CD4-positive, alpha-beta T cell (primary cell): ENCODE measurements around the gene ARHGEF37. TPM values are rescaled to one million over a fixed set of nuclear protein-coding genes. Genes with fewer than 3 reads are reported as not detected.

Source experiments
- ATAC-seq: fragments of 200-7000 bp; cut with Tn5 transposase; one replicate; pipeline ENCODE4 v1.10.0; 2022; ENCODE audit warnings: mild to moderate bottlenecking; ENCODE audit not compliant: poor library complexity
- CTCF ChIA-PET: fragments of 350-600 bp; sonication (Branson Sonifier 250); formaldehyde crosslinking; loops from one replicate; lab custom pipeline; 2021; ENCODE audit warnings: antibody characterized with exemption, inconsistent platforms; lab: Charles Lee
- POLR2A ChIA-PET: fragments of 350-600 bp; sonication (Branson Sonifier 250); formaldehyde crosslinking; loops from one replicate; lab custom pipeline; 2021; ENCODE audit warnings: antibody characterized with exemption, inconsistent platforms; lab: Charles Lee
- DNase-seq, 14 experiments: peaks; one replicate each; pipeline ENCODE4 v3.0.0-alpha.2; 2013 to 2020; ENCODE audit warnings: mixed read lengths in 2 of 14
- H3K27ac ChIP-seq, 2 donors: one replicate each; pipeline versions ENCODE4 v1.5.1 to v1.7.0; 2013; ENCODE audit warnings: low read length in 2 of 2, low read depth in 1 of 2, mild to moderate bottlenecking in 1 of 2
- H3K27me3 ChIP-seq, 2 experiments: 1 replicate in 1 of 2; 2 replicates in 1 of 2; pipeline versions ENCODE4 v1.6.1 to v1.7.0; 2013; ENCODE audit warnings: low read length in 2 of 2, control low read depth in 1 of 2, mild to moderate bottlenecking in 1 of 2, moderate library complexity in 1 of 2; ENCODE audit not compliant: insufficient read depth in 2 of 2, control insufficient read depth in 1 of 2
- H3K36me3 ChIP-seq: one replicate; pipeline ENCODE4 v1.6.1; 2013; ENCODE audit warnings: low read length, control low read depth; ENCODE audit not compliant: insufficient read depth
- H3K4me1 ChIP-seq: one replicate; pipeline ENCODE4 v1.6.1; 2013; ENCODE audit warnings: low read length, control low read depth; ENCODE audit not compliant: insufficient read depth
- H3K4me3 ChIP-seq: one replicate; pipeline ENCODE4 v1.5.1; 2013; ENCODE audit warnings: mild to moderate bottlenecking, low read length, moderate library complexity
- H3K9me3 ChIP-seq, 2 experiments: 1 replicate in 1 of 2; 2 replicates in 1 of 2; pipeline versions ENCODE4 v1.6.1 to v1.7.0; 2013; ENCODE audit warnings: low read length in 2 of 2, mild to moderate bottlenecking in 2 of 2, control low read depth in 1 of 2, moderate library complexity in 1 of 2; ENCODE audit not compliant: control insufficient read depth in 1 of 2, insufficient read depth in 1 of 2
- H3K27ac Mint-ChIP-seq: one replicate; pipeline ENCODE4 v1.8.0; 2020; ENCODE audit warnings: mixed read lengths
- H3K27me3 Mint-ChIP-seq: one replicate; pipeline ENCODE4 v1.8.0; 2021; ENCODE audit warnings: mixed read lengths
- H3K36me3 Mint-ChIP-seq: one replicate; pipeline ENCODE4 v1.8.0; 2021; ENCODE audit warnings: low read depth, mixed read lengths
- H3K4me1 Mint-ChIP-seq: one replicate; pipeline ENCODE4 v1.8.0; 2021; ENCODE audit warnings: low read depth, mixed read lengths
- H3K4me3 Mint-ChIP-seq: one replicate; pipeline ENCODE4 v1.8.0; 2020; ENCODE audit warnings: mild to moderate bottlenecking, mixed read lengths
- H3K9me3 Mint-ChIP-seq: one replicate; pipeline ENCODE4 v1.8.0; 2020; ENCODE audit warnings: mixed read lengths
- intact Hi-C, 2 experiments: fragments of 100-400 bp; cut with DNase I in 1 of 2; cut with micrococcal nuclease in 1 of 2; formaldehyde crosslinking; loops; one replicate each; pipeline versions ENCODE4 v1.15.1 to v1.9.0; 2023 to 2025; cut with DNase I, micrococcal nuclease
- total RNA-seq, 174 experiments: library from RNA in 2 of 174; stranded (reverse) in 2 of 174; gene quantifications; one replicate each; pipeline ENCODE4 v1.2.3 and lab custom pipeline; 2021 to 2026
- TF ChIP-seq, protein P1 (sequence below): fragments of 200-600 bp; IDR thresholded peaks from one replicate; pipeline ENCODE4 v1.8.0; 2022; ENCODE audit warnings: antibody characterized with exemption, mild to moderate bottlenecking

The ARHGEF37 gene
- total RNA-seq, 2 experiments from 2014 or later = 0.41 TPM; not detected in 1

DNA sequence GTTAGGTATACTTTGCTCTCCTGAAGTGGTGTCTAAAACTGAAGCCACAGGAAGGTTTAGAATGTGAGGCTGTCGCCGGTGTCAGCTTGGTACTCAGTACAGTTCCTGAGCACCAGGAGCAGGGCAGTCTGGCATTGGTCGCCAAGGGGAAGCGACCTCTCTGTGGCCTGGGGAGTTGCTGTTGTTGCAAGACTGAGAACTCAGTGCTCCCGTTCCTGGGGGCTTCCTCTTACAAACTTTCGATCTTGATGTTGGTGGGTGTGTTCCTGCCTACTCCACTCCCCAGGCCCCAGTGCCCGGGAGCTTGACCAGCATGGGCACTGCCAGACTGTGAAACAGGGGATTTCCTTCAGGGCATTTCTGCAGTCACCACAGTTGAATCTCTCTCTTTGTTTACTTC is 96.4 kb downstream of the ARHGEF37 start:
- intact Hi-C loops = no loop called here
- TF ChIP-seq, protein P1, sequence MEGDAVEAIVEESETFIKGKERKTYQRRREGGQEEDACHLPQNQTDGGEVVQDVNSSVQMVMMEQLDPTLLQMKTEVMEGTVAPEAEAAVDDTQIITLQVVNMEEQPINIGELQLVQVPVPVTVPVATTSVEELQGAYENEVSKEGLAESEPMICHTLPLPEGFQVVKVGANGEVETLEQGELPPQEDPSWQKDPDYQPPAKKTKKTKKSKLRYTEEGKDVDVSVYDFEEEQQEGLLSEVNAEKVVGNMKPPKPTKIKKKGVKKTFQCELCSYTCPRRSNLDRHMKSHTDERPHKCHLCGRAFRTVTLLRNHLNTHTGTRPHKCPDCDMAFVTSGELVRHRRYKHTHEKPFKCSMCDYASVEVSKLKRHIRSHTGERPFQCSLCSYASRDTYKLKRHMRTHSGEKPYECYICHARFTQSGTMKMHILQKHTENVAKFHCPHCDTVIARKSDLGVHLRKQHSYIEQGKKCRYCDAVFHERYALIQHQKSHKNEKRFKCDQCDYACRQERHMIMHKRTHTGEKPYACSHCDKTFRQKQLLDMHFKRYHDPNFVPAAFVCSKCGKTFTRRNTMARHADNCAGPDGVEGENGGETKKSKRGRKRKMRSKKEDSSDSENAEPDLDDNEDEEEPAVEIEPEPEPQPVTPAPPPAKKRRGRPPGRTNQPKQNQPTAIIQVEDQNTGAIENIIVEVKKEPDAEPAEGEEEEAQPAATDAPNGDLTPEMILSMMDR = no peak
- H3K4me1 ChIP-seq = no peaks in the 10 kb centered on the region
- Mint-ChIP-seq H3K27me3 (peaks cover 33% of the 10 kb centered on the region), H3K4me3 (no peak overlapping the region), H3K4me1 (no peaks in the 10 kb centered on the region), H3K36me3 (no peaks in the 10 kb centered on the region), H3K27ac (no peak overlapping the region), H3K9me3 (no peaks in the 10 kb centered on the region)
- POLR2A ChIA-PET = no interaction called here
- H3K9me3 ChIP-seq = peaks cover 0 to 4% of the 10 kb centered on the region in 2 experiments
- CTCF ChIA-PET = interaction anchor here (1.2 kb wide), 1 partner anchor 10 kb away, joined by 3 read pairs; no protein-coding TSS in a partner anchor
- no peak overlapping the region for H3K4me3 ChIP-seq
- ATAC-seq = no peak
- no peak overlapping the region for H3K27ac ChIP-seq
- peak in 3 of 14 experiments; percentile 17 to 52 (median 48) for DNase-seq
- peaks cover 0 to 8% of the 10 kb centered on the region in 2 experiments for H3K27me3 ChIP-seq
- H3K36me3 ChIP-seq = no peaks in the 10 kb centered on the region

DNA sequence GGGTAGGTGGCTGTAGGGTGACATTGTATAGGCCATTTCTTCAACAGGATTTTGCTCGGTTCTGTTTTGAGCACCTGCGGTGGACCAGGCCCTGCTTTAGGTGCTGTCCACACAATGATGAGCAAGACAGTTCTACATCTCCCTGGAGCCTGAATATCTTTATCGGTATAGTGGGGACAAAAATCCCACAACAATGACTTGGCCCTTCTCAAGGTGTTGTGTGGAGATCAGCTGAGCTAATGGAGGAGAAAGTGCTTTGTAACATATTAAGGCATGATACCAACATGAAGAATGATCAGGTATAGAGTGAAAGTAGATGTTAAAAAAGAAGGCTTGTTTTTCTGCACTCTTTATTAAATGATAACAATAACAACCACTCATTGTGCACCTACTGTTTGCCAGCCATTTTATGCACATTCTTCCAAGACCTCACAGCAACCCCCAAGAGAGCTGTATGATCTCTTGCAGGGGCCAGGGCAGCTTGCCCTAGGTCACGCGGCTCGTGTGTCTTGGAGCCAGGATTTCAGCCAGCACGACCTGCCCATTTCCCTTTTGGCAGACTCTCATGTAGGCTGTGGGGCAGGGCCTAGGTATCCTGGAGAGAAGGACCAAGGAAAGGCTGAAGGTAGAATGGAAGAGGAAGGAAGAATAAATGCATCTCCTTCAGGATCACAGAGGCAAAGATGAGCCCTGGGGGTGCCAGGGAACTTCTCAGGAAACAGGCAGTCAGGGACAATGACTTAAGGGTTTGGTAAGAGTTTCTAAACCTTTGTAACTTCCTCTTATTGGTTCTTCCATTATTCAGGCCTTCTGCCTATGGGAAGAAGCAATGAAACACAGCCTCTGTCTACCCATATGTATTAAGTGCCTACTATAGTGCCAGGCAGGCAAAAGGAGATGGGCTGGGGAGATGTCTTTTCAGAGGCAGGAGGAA is 98.8 kb downstream of the ARHGEF37 start:
- H3K4me1 Mint-ChIP-seq = no peaks in the 10 kb centered on the region
- no peaks in the 10 kb centered on the region for H3K9me3 Mint-ChIP-seq
- ATAC-seq = no peak
- ChIA-PET POLR2A (no interaction called here), CTCF (no interaction called here)
- Histone ChIP-seq H3K4me1 (no peaks in the 10 kb centered on the region), H3K27ac (no peak overlapping the region), H3K36me3 (no peaks in the 10 kb centered on the region), H3K9me3 (no peaks in the 10 kb centered on the region), H3K27me3 (peaks cover 0 to 10% of the 10 kb centered on the region in 2 experiments), H3K4me3 (no peak overlapping the region)
- H3K27me3 Mint-ChIP-seq = peaks cover 38% of the 10 kb centered on the region
- no peak overlapping the region for H3K27ac Mint-ChIP-seq
- H3K4me3 Mint-ChIP-seq = no peak overlapping the region
- no peaks in the 10 kb centered on the region for H3K36me3 Mint-ChIP-seq
- TF ChIP-seq, protein P1 = no peak
- DNase-seq = no peak
- intact Hi-C loops = no loop called here

DNA sequence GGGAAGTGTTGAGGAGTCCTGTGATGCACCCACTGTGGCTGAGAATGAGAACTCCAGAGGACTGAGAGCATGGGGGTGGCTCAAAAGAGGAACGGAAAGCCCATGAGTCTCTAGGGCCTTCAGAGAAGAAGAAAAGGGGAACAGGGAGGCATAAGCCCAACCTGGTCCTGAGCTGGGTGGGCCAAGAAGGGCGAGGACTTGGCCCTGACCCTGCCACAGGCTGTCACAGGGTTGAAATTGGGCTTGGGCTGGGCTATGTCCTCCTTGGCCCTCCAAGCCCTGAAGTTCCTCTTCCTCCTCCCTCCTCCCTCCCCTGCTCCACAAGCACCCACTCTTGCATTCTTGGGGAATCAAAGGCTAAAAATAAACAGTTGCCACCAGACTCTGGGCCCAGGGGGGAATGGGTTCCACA is 99.5 kb downstream of the ARHGEF37 start:
- intact Hi-C loops = no loop called here
- Histone ChIP-seq H3K4me3 (no peak overlapping the region), H3K27me3 (peaks cover 0 to 11% of the 10 kb centered on the region in 2 experiments), H3K4me1 (no peaks in the 10 kb centered on the region), H3K36me3 (no peaks in the 10 kb centered on the region), H3K9me3 (no peaks in the 10 kb centered on the region), H3K27ac (no peak overlapping the region)
- Mint-ChIP-seq H3K27me3 (peaks cover 32% of the 10 kb centered on the region), H3K36me3 (no peaks in the 10 kb centered on the region), H3K9me3 (no peaks in the 10 kb centered on the region), H3K4me3 (no peak overlapping the region), H3K4me1 (no peaks in the 10 kb centered on the region), H3K27ac (no peak overlapping the region)
- ChIA-PET CTCF (no interaction called here), POLR2A (no interaction called here)
- DNase-seq (peak in 3 of 14 experiments; percentile 26 to 64 (median 57)), ATAC-seq (no peak)
- TF ChIP-seq, protein P1 = no peak
